K562 (cell line): ENCODE data around the gene PPM1G. TPM values are rescaled to one million over a fixed set of nuclear protein-coding genes. Genes with fewer than 3 reads are reported as not detected.

Experiments used
- ETV6 ChIP-seq, 3 experiments: fragments of 150-350 bp in 1 of 3; sonication (generic) in 1 of 3; formaldehyde crosslinking in 1 of 3; IDR thresholded peaks; 2 replicates each; pipeline versions ENCODE4 v1.6.1 to v1.8.0; 2014 to 2022; ENCODE audit warnings: borderline replicate concordance in 2 of 3, low read depth in 2 of 3, antibody characterized with exemption in 1 of 3, low read length in 1 of 3, mild to moderate bottlenecking in 1 of 3, missing genetic modification reagents in 1 of 3
- POLR2A ChIP-seq: fragments of 450-650 bp; conservative IDR thresholded peaks from 2 replicates; pipeline ENCODE4 v1.6.1; 2016
- POLR2G ChIP-seq: fragments of 200-400 bp; formaldehyde crosslinking; IDR thresholded peaks from 2 replicates; pipeline ENCODE4 v1.6.1; 2017; ENCODE audit warnings: low read depth, mild to moderate bottlenecking, antibody characterized with exemption, low read length, moderate library complexity
- RBFOX2 ChIP-seq: fragments of 200-400 bp; formaldehyde crosslinking; IDR thresholded peaks from 2 replicates; pipeline ENCODE4 v1.6.1; 2017; ENCODE audit warnings: low read depth, mild to moderate bottlenecking, low read length, moderate library complexity
- ZNF586 ChIP-seq: fragments of 450-650 bp; formaldehyde crosslinking; conservative IDR thresholded peaks from 2 replicates; pipeline ENCODE4 v1.4.0; 2020; ENCODE audit warnings: mild to moderate bottlenecking, moderate library complexity
- polyA plus RNA-seq, 8 experiments: library from polyadenylated mRNA; depleted of rRNA in 4 of 8; stranded (reverse) in 5 of 8; unstranded in 3 of 8; fragments of >200 nt; fragmentation: Nextera tagmentation in 2 of 8; fragmentation: Illumina TruSeq in 1 of 8; extraction: Ambion mirVana in 2 of 8; extraction: Trizol in 1 of 8; gene quantifications; 2 replicates each; pipeline versions ENCODE4 v1.2.1 to v1.2.3, GENCODE V29; 2011 to 2014; ENCODE audit warnings: inconsistent platforms in 1 of 8, missing spikeins in 1 of 8
- total RNA-seq, 7 experiments: library from RNA; depleted of rRNA in 6 of 7; stranded (reverse); fragments of >200 nt in 6 of 7; fragmentation: Illumina TruSeq in 2 of 7; extraction: Trizol in 2 of 7; gene quantifications; 2 replicates each; pipeline versions ENCODE4 v1.2.1 to v1.2.3, GENCODE V29; 2011 to 2021; ENCODE audit warnings: low replicate concordance in 1 of 7
- TF ChIP-seq, protein P1 (sequence below): fragments of 450-650 bp; IDR thresholded peaks from 2 replicates; pipeline ENCODE4 v1.6.1; 2016; ENCODE audit warnings: mild to moderate bottlenecking
- TF ChIP-seq, protein P2 (sequence below): fragments of 250-450 bp; sonication (Bioruptor Pico); IDR thresholded peaks from 2 replicates; pipeline ENCODE4 v1.4.0; 2020; ENCODE audit warnings: mild to moderate bottlenecking, moderate library complexity
- TF ChIP-seq, protein P3 (sequence below): fragments of 450-650 bp; IDR thresholded peaks from 2 replicates; pipeline ENCODE4 v1.7.1; 2018; ENCODE audit warnings: mild to moderate bottlenecking, low read depth; ENCODE audit not compliant: partially characterized antibody

Gene PPM1G
- total and polyA plus RNA-seq, 9 of the 15 experiments (the other 6 are each of a cell fraction or from before 2014, with no cell fraction given) = 61.7 to 230 (median 153) TPM

DNA sequence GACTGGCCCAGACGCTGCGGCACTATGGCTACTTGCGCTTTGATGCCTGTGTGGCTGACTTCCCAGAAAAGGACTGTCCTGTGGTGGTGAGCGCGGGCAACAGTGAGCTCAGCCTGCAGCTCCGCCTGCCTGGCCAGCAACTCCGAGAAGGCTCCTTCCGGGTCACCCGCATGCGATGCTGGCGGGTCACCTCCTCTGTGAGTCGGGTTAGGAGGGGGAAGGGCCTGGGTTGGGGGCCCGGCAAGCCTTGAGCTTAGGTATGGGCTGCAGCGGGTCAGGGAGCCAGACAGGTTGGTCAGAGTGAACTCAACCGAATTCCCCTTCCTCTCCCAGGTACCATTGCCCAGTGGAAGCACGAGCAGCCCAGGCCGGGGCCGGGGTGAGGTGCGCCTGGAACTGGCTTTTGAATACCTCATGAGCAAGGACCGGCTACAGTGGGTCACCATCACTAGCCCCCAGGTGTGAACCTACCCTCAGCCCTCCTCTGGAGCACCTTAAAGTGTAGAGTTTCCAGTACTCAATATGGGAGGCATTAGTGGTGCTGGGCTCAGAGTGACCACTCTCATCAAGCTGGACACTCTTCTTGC, 33.8 kb downstream of the PPM1G start (continued):
- TF ChIP-seq, protein P1, sequence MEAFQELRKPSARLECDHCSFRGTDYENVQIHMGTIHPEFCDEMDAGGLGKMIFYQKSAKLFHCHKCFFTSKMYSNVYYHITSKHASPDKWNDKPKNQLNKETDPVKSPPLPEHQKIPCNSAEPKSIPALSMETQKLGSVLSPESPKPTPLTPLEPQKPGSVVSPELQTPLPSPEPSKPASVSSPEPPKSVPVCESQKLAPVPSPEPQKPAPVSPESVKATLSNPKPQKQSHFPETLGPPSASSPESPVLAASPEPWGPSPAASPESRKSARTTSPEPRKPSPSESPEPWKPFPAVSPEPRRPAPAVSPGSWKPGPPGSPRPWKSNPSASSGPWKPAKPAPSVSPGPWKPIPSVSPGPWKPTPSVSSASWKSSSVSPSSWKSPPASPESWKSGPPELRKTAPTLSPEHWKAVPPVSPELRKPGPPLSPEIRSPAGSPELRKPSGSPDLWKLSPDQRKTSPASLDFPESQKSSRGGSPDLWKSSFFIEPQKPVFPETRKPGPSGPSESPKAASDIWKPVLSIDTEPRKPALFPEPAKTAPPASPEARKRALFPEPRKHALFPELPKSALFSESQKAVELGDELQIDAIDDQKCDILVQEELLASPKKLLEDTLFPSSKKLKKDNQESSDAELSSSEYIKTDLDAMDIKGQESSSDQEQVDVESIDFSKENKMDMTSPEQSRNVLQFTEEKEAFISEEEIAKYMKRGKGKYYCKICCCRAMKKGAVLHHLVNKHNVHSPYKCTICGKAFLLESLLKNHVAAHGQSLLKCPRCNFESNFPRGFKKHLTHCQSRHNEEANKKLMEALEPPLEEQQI = no peak
- TF ChIP-seq ETV6 (IDR thresholded peaks at IDR 0.05; ENCODE audit: borderline replicate concordance in 1 of 2, low read depth in 2 of 2, low read length in 1 of 2) = no peak
- no peak for TF ChIP-seq ETV6 (CRISPR knock-in tag; IDR thresholded peaks at IDR 0.05; ENCODE audit: borderline replicate concordance)
- peak; percentile 66; the same call in 1 of the 2 replicates for TF ChIP-seq RBFOX2
- TF ChIP-seq POLR2A = 0 out of 2 replicates have a peak, but pooled peaks have one; percentile 6
- TF ChIP-seq ZNF586 (CRISPR knock-in tag) = no peak
- peak; percentile 66 for TF ChIP-seq POLR2G
- TF ChIP-seq, protein P2, sequence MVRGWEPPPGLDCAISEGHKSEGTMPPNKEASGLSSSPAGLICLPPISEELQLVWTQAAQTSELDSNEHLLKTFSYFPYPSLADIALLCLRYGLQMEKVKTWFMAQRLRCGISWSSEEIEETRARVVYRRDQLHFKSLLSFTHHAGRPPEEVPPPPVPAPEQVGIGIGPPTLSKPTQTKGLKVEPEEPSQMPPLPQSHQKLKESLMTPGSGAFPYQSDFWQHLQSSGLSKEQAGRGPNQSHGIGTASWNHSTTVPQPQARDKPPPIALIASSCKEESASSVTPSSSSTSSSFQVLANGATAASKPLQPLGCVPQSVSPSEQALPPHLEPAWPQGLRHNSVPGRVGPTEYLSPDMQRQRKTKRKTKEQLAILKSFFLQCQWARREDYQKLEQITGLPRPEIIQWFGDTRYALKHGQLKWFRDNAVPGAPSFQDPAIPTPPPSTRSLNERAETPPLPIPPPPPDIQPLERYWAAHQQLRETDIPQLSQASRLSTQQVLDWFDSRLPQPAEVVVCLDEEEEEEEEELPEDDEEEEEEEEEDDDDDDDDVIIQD = no peak
- TF ChIP-seq, protein P3, sequence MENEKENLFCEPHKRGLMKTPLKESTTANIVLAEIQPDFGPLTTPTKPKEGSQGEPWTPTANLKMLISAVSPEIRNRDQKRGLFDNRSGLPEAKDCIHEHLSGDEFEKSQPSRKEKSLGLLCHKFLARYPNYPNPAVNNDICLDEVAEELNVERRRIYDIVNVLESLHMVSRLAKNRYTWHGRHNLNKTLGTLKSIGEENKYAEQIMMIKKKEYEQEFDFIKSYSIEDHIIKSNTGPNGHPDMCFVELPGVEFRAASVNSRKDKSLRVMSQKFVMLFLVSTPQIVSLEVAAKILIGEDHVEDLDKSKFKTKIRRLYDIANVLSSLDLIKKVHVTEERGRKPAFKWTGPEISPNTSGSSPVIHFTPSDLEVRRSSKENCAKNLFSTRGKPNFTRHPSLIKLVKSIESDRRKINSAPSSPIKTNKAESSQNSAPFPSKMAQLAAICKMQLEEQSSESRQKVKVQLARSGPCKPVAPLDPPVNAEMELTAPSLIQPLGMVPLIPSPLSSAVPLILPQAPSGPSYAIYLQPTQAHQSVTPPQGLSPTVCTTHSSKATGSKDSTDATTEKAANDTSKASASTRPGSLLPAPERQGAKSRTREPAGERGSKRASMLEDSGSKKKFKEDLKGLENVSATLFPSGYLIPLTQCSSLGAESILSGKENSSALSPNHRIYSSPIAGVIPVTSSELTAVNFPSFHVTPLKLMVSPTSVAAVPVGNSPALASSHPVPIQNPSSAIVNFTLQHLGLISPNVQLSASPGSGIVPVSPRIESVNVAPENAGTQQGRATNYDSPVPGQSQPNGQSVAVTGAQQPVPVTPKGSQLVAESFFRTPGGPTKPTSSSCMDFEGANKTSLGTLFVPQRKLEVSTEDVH = no peak
